GM12878 (cell line): ENCODE measurements around the gene VTCN1. TPM values are rescaled to one million over a fixed set of nuclear protein-coding genes. Genes with fewer than 3 reads are reported as not detected.

ENCODE experiments used
- ATAC-seq: fragments of 200-7000 bp; cut with Tn5 transposase; 3 replicates; pipeline ENCODE4 v1.9.1; 2020; ENCODE audit warnings: mild to moderate bottlenecking, moderate library complexity
- BruUV-seq: library from RNA; stranded (reverse); fragments of 400-500 nt; replicated peaks from 2 replicates; lab custom pipeline; 2021; lab: Mats Ljungman, UMichigan
- CTCF ChIA-PET: fragments of 300-600 bp; sonication (Branson Sonifier 250); formaldehyde crosslinking; extraction: SDS; loops from one replicate; lab custom pipeline; 2021; ENCODE audit warnings: inconsistent platforms; lab: Yijun Ruan, JAX
- POLR2A ChIA-PET: fragments of 350-600 bp; formaldehyde crosslinking; extraction: SDS; loops from one replicate; lab custom pipeline; 2021; ENCODE audit warnings: inconsistent platforms; lab: Charles Lee
- RAD21 ChIA-PET: fragments of 300-600 bp; sonication (Branson Sonifier 250); formaldehyde crosslinking; loops from one replicate; lab custom pipeline; 2023; ENCODE audit warnings: antibody characterized with exemption; ENCODE audit not compliant: unreplicated experiment; lab: Charles Lee
- SMC1A ChIA-PET: fragments of 300-600 bp; sonication (Branson Sonifier 250); formaldehyde crosslinking; loops from one replicate; lab custom pipeline; 2023; ENCODE audit not compliant: unreplicated experiment, uncharacterized antibody; lab: Charles Lee
- DNase-seq: peaks from one replicate; pipeline ENCODE4 v3.0.0-alpha.2; 2011; ENCODE audit warnings: low read depth, low spot score
- FAIRE-seq: peaks from 3 replicates; lab custom pipeline; 2011; peaks lifted over from hg19 to GRCh38; lab: Jason Lieb, UNC
- H2AFZ ChIP-seq: 2 replicates; pipeline ENCODE4 v1.6.0; 2011; ENCODE audit warnings: low read depth, low read length, control low read depth; ENCODE audit not compliant: control insufficient read depth
- H3K27ac ChIP-seq: 2 replicates; pipeline ENCODE4 v1.5.1; 2011; ENCODE audit warnings: control low read depth; ENCODE audit not compliant: control insufficient read depth, insufficient read depth
- H3K27me3 ChIP-seq, 2 experiments: replicated peaks in 1 of 2; 2 replicates each; pipeline versions ENCODE4 v1.6.0 to v1.6.1; 2011; ENCODE audit warnings: low read length in 1 of 2; ENCODE audit not compliant: control insufficient read depth in 2 of 2, insufficient read depth in 2 of 2
- H3K36me3 ChIP-seq, 2 experiments: 2 replicates each; pipeline ENCODE4 v1.5.1; 2011; ENCODE audit warnings: low read length in 1 of 2; ENCODE audit not compliant: control insufficient read depth in 2 of 2, insufficient read depth in 2 of 2
- H3K4me1 ChIP-seq: 2 replicates; pipeline ENCODE4 v1.6.1; 2011; ENCODE audit warnings: mild to moderate bottlenecking, low read length, moderate library complexity, mixed read lengths; ENCODE audit not compliant: control insufficient read depth, insufficient read depth
- H3K4me2 ChIP-seq: 2 replicates; pipeline ENCODE4 v1.6.0; 2011; ENCODE audit warnings: control low read depth; ENCODE audit not compliant: control insufficient read depth, insufficient read depth
- H3K4me3 ChIP-seq: fragments of 200-600 bp; sonication (generic); 2 replicates; pipeline ENCODE4 v1.5.1; 2016
- H3K79me2 ChIP-seq: 2 replicates; pipeline ENCODE4 v1.6.0; 2011; ENCODE audit warnings: low read length; ENCODE audit not compliant: control insufficient read depth, insufficient read depth
- H3K9ac ChIP-seq: 2 replicates; pipeline ENCODE4 v1.8.0; 2011; ENCODE audit warnings: low read length, control low read depth, mixed read lengths; ENCODE audit not compliant: control insufficient read depth, insufficient read depth
- H3K9me3 ChIP-seq: replicated peaks from 3 replicates; pipeline ENCODE4 v1.5.1; 2011; ENCODE audit warnings: mild to moderate bottlenecking, low read length; ENCODE audit not compliant: control insufficient read depth, insufficient read depth
- H4K20me1 ChIP-seq: 2 replicates; pipeline ENCODE4 v1.6.0; 2011; ENCODE audit not compliant: control insufficient read depth, insufficient read depth
- ASH2L ChIP-seq: fragments of 300-600, 200-600 bp; sonication (generic); IDR thresholded peaks from 2 replicates; pipeline ENCODE4 v1.6.1; 2017; ENCODE audit warnings: low read depth, mild to moderate bottlenecking, borderline replicate concordance
- BHLHE40 ChIP-seq, 2 experiments: fragments of 450-650 bp in 1 of 2; IDR thresholded peaks; 2 replicates each; pipeline ENCODE4 v1.6.1; 2011 to 2017; ENCODE audit warnings: low read depth in 2 of 2, borderline replicate concordance in 1 of 2, improper control_type of control experiment in 1 of 2, low read length in 1 of 2, mild to moderate bottlenecking in 1 of 2
- CHD4 ChIP-seq: fragments of 200-600 bp; sonication (generic); IDR thresholded peaks from 2 replicates; pipeline ENCODE4 v1.6.1; 2016; ENCODE audit warnings: mild to moderate bottlenecking
- EZH2 ChIP-seq: IDR thresholded peaks from 2 replicates; pipeline ENCODE4 v1.6.1; 2012; ENCODE audit warnings: low read depth, mild to moderate bottlenecking, control low read depth, inconsistent platforms, low read length, borderline replicate concordance; ENCODE audit not compliant: control insufficient read depth
- FOS ChIP-seq: IDR thresholded peaks from 3 replicates; pipeline ENCODE4 v1.6.1; 2011; ENCODE audit warnings: borderline replicate concordance; ENCODE audit not compliant: insufficient read length; ENCODE audit errors: extremely low read depth
- FOXK2 ChIP-seq: fragments of 450-650 bp; IDR thresholded peaks from 2 replicates; pipeline ENCODE4 v1.6.1; 2017; ENCODE audit warnings: mild to moderate bottlenecking, moderate library complexity
- MXI1 ChIP-seq: fragments of 150-350 bp; IDR thresholded peaks from 2 replicates; pipeline ENCODE4 v1.6.1; 2011; ENCODE audit warnings: low read depth, mild to moderate bottlenecking, inconsistent platforms, low read length, improper control_type of control experiment
- MYB ChIP-seq: fragments of 150-350 bp; IDR thresholded peaks from 2 replicates; pipeline ENCODE4 v1.6.1; 2014; ENCODE audit warnings: mild to moderate bottlenecking, low read depth, low read length, borderline replicate concordance
- NBN ChIP-seq: fragments of 450-650 bp; IDR thresholded peaks from 2 replicates; pipeline ENCODE4 v1.6.1; 2016
- PAX5 ChIP-seq: IDR thresholded peaks from 2 replicates; pipeline ENCODE4 v1.6.1; 2011; ENCODE audit warnings: low read depth, low read length, borderline replicate concordance
- RCOR1 ChIP-seq: conservative IDR thresholded peaks from 2 replicates; pipeline ENCODE4 v1.6.1; 2012; ENCODE audit warnings: low read depth, low read length, improper control_type of control experiment
- SIX5 ChIP-seq: IDR thresholded peaks from 2 replicates; pipeline ENCODE4 v1.6.1; 2011; ENCODE audit warnings: mild to moderate bottlenecking, low read depth, low read length, moderate library complexity; ENCODE audit not compliant: severe bottlenecking
- SMARCA5 ChIP-seq: fragments of 450-650 bp; IDR thresholded peaks from 2 replicates; pipeline ENCODE4 v1.6.1; 2017; ENCODE audit warnings: mild to moderate bottlenecking
- STAT3 ChIP-seq: IDR thresholded peaks from 2 replicates; pipeline ENCODE4 v1.6.1; 2011; ENCODE audit warnings: low read depth, low read length, improper control_type of control experiment
- TCF12 ChIP-seq: IDR thresholded peaks from 2 replicates; pipeline ENCODE4 v1.6.1; 2011; ENCODE audit warnings: low read depth, mild to moderate bottlenecking, low read length
- WRNIP1 ChIP-seq: IDR thresholded peaks from 2 replicates; pipeline ENCODE4 v1.6.1; 2011; ENCODE audit warnings: low read depth, low read length, improper control_type of control experiment, borderline replicate concordance
- WGBS: methylation state at CpG from one replicate; pipeline ENCODE4 v1.1.6; 2016; ENCODE audit warnings: low lambda C conversion rate; ENCODE audit not compliant: insufficient replicate concordance, insufficient coverage; ENCODE audit errors: missing lambda C conversion rate; 5-methylcytosine and 5-hydroxymethylcytosine counted together
- in situ Hi-C: fragments of 300-500 bp; cut with MboI; formaldehyde crosslinking; loops from 9 replicates; pipeline ENCODE4 v1.14.3; 2018; ENCODE audit warnings: mixed read lengths
- intact Hi-C: fragments of 100-400 bp; cut with micrococcal nuclease; formaldehyde crosslinking; loops from one replicate; pipeline ENCODE4 v1.14.2; 2022; ENCODE audit not compliant: unreplicated experiment
- polyA plus RNA-seq, 11 experiments: library from polyadenylated mRNA; depleted of rRNA in 4 of 11; unstranded in 6 of 11; stranded (reverse) in 5 of 11; fragments of >200 nt; fragmentation: Nextera tagmentation in 4 of 11; fragmentation: Illumina TruSeq in 1 of 11; extraction: Ambion mirVana in 4 of 11; extraction: Trizol in 1 of 11; gene quantifications; 1 replicate in 1 of 11; 2 replicates in 10 of 11; pipeline versions ENCODE4 v1.2.1 to v1.2.3, GENCODE V29; 2011 to 2016; ENCODE audit warnings: inconsistent platforms in 2 of 11, missing spikeins in 2 of 11, low read depth in 1 of 11
- total RNA-seq, 4 experiments: library from RNA; depleted of rRNA in 3 of 4; stranded (reverse); fragments of >200 nt in 3 of 4; fragmentation: Illumina TruSeq in 1 of 4; extraction: Trizol in 1 of 4; gene quantifications; 2 replicates each; pipeline versions ENCODE4 v1.2.1 to v1.2.3, GENCODE V29; 2013 to 2021

VTCN1 gene
- total and polyA plus RNA-seq, 10 of the 15 experiments (the other 5 are each of a cell fraction or from before 2014, with no cell fraction given) = not detected

GRCh38 chr1:117231312-117231711, 20.6 kb upstream of the VTCN1 start:
- ChIA-PET RAD21 (no interaction called here), SMC1A (no interaction called here), POLR2A (no interaction called here), CTCF (no interaction called here)
- ATAC-seq (no peak), DNase-seq (no peak), FAIRE-seq (no peak)
- H3K9ac ChIP-seq = no peak overlapping the region
- no TSS peak for BruUV-seq
- no peaks in the 10 kb centered on the region for H3K27me3 ChIP-seq
- H3K36me3 ChIP-seq = no peaks in the 10 kb centered on the region
- H3K4me2 ChIP-seq = no peak overlapping the region
- intact Hi-C loops = no loop called here
- no peak overlapping the region for H2AFZ ChIP-seq
- in situ Hi-C loops = no loop called here
- no peak overlapping the region for H3K27ac ChIP-seq
- H3K4me1 ChIP-seq = no peaks in the 10 kb centered on the region
- H3K79me2 ChIP-seq = no peaks in the 10 kb centered on the region
- H3K9me3 ChIP-seq = no peaks in the 10 kb centered on the region
- no peak overlapping the region for H3K4me3 ChIP-seq
- no peaks in the 10 kb centered on the region for H4K20me1 ChIP-seq
- WGBS = 0% methylated on average over 2 of the region's 2 CpGs
- TF ChIP-seq WRNIP1 = no peak
- TF ChIP-seq EZH2 = no peak
- TF ChIP-seq CHD4 = no peak
- no peak for TF ChIP-seq FOS
- TF ChIP-seq MYB = no peak

GRCh38 chr1:117229217-117229616, 18.5 kb upstream of the VTCN1 start:
- intact Hi-C loops = no loop called here
- DNase-seq (no peak), ATAC-seq (no peak), FAIRE-seq (no peak)
- H3K79me2 ChIP-seq = no peaks in the 10 kb centered on the region
- no peaks in the 10 kb centered on the region for H3K36me3 ChIP-seq
- ChIA-PET CTCF (no interaction called here), RAD21 (no interaction called here), POLR2A (no interaction called here), SMC1A (no interaction called here)
- H3K4me3 ChIP-seq = no peak overlapping the region
- no peaks in the 10 kb centered on the region for H4K20me1 ChIP-seq
- WGBS = 0% methylated on average over 3 of the region's 3 CpGs
- H3K4me1 ChIP-seq = no peaks in the 10 kb centered on the region
- no peaks in the 10 kb centered on the region; a peak in 1 of 4 replicates for H3K27me3 ChIP-seq
- BruUV-seq = no TSS peak
- H3K9me3 ChIP-seq = no peaks in the 10 kb centered on the region
- in situ Hi-C loops = no loop called here
- TF ChIP-seq NBN (no peak), MXI1 (no peak), SIX5 (no peak), PAX5 (no peak), STAT3 (no peak), RCOR1 (no peak), BHLHE40 (IDR thresholded peaks at IDR 0.05; ENCODE audit: borderline replicate concordance in 1 of 2, low read depth in 2 of 2, low read length in 1 of 2) (no peak), FOXK2 (no peak), ASH2L (no peak), SMARCA5 (no peak), TCF12 (no peak)
- TF ChIP-seq, all 136 proteins: peak for 0
- no peak overlapping the region for H2AFZ ChIP-seq
- no peak overlapping the region for H3K27ac ChIP-seq
- H3K9ac ChIP-seq = no peak overlapping the region
- H3K4me2 ChIP-seq = no peak overlapping the region
